Right ventricle myocardium superior (tissue), 1 donor: ENCODE results near the gene LBHD2. TPM values are rescaled to one million over a fixed set of nuclear protein-coding genes. Genes with fewer than 3 reads are reported as not detected.

Experiments used
- ATAC-seq: fragments of 200-7000 bp; cut with Tn5 transposase; one replicate; pipeline ENCODE4 v1.9.1; 2020; ENCODE audit warnings: mild to moderate bottlenecking; ENCODE audit not compliant: poor library complexity
- DNase-seq: peaks from one replicate; pipeline ENCODE4 v3.0.0-alpha.2; 2020
- intact Hi-C: fragments of 100-400 bp; cut with DNase I; formaldehyde crosslinking; loops from one replicate; pipeline ENCODE4 v1.11.2; 2022
- total RNA-seq: library from RNA; stranded (reverse); fragmentation: NEBNext Ultra II Directional; extraction: Animal tissue kit (Norgen Biotek cat#: 25700); gene quantifications from one replicate; pipeline ENCODE4 v1.2.1, GENCODE V29; 2021
- donor health status: DM: no; HTN: yes; CAD: no; lungs with severe emphysema.

The LBHD2 gene
- total RNA-seq, 1 donor from 2014 or later: not detected

GRCh38 chr14:103066399-103066798 lies 17.6 kb upstream of the LBHD2 start:
- DNase-seq (no peak), ATAC-seq (no peak)
- intact Hi-C loops: no loop called here

- DNase-seq (no peak), ATAC-seq (peak; percentile 67)
- intact Hi-C loops: no loop called here
Measured at GRCh38 chr14:103067231-103067954, 16.6 kb upstream of the LBHD2 start.

- ATAC-seq (no peak), DNase-seq (no peak)
- intact Hi-C loops: no loop called here
Measured at GRCh38 chr14:103068351-103069073, 15.5 kb upstream of the LBHD2 start.

- intact Hi-C loops: no loop called here
- DNase-seq (no peak), ATAC-seq (no peak)
Measured at GRCh38 chr14:103070263-103070885, 13.6 kb upstream of the LBHD2 start.

- intact Hi-C loops: no loop called here
- no peak for DNase-seq
- ATAC-seq: no peak
Measured at GRCh38 chr14:103070971-103071542, 13.0 kb upstream of the LBHD2 start.

GRCh38 chr14:103071544-103072251 lies 12.3 kb upstream of the LBHD2 start:
- intact Hi-C loops: no loop called here
- DNase-seq: no peak
- no peak for ATAC-seq

GRCh38 chr14:103072595-103073366 lies 11.2 kb upstream of the LBHD2 start:
- intact Hi-C loops: no loop called here
- DNase-seq (no peak), ATAC-seq (no peak)

- ATAC-seq (no peak), DNase-seq (no peak)
- intact Hi-C loops: no loop called here
Measured at GRCh38 chr14:103073367-103073875, 10.6 kb upstream of the LBHD2 start.

GRCh38 chr14:103073876-103074728 lies 9.9 kb upstream of the LBHD2 start:
- DNase-seq (no peak), ATAC-seq (peak; percentile 3)
- intact Hi-C loops: no loop called here

- ATAC-seq: peak; percentile 54
Measured at GRCh38 chr14:103074729-103075367, 9.2 kb upstream of the LBHD2 start.

GRCh38 chr14:103078420-103078749 lies 5.6 kb upstream of the LBHD2 start:
- DNase-seq: peak; percentile 87
- ATAC-seq: peak; percentile 33
- intact Hi-C loops: no loop called here

More at GRCh38 chr14:103074729-103075367, 9.2 kb upstream of the LBHD2 start:
- intact Hi-C loops: no loop called here
- peak; percentile 90 for DNase-seq

- DNase-seq (peak; percentile 10), ATAC-seq (no peak)
- intact Hi-C loops: no loop called here
Measured at GRCh38 chr14:103078860-103079587, 5.0 kb upstream of the LBHD2 start.

GRCh38 chr14:103081951-103082350 lies 2.1 kb upstream of the LBHD2 start:
- DNase-seq (no peak), ATAC-seq (no peak)
- intact Hi-C loops: no loop called here

GRCh38 chr14:103085106-103086091 lies 1.4 kb downstream of the LBHD2 start:
- peak; percentile 34 for DNase-seq
- intact Hi-C loops: no loop called here
- no peak for ATAC-seq

- no peak for ATAC-seq
- DNase-seq: peak; percentile 28
- intact Hi-C loops: no loop called here
Measured at GRCh38 chr14:103086771-103087342, 2.8 kb downstream of the LBHD2 start.
